ENCODE results near the gene TUBE1.
"Not testable (repeated sequence)": the region's sequence is repeated elsewhere in the genome, so short reads cannot be mapped to it uniquely, and the experiment has no call there.

- TF ChIP-seq CTCF (IDR thresholded peaks at IDR 0.05 in 4 of 5, conservative IDR thresholded peaks at IDR 0.05 in 1 of 5); POLR2A (IDR thresholded peaks at IDR 0.05): not testable (repeated sequence)
Observed at GRCh38 chr6:112106026-112106425, 18.7 kb upstream of the TUBE1 start.
